Ovary (tissue), 9 donors: ENCODE results near the gene UGGT2. TPM values are rescaled to one million over a fixed set of nuclear protein-coding genes. Genes with fewer than 3 reads are reported as not detected.

Experiments
- DNase-seq, 5 donors: peaks; one replicate each; pipeline ENCODE4 v3.0.0-alpha.2; 2019 to 2020
- H3K27ac ChIP-seq, 2 donors: fragments of 200-600 bp; one replicate each; pipeline versions ENCODE4 v1.5.1 to v1.8.0; 2019 to 2022
- H3K27me3 ChIP-seq: fragments of 200-600 bp; one replicate; pipeline ENCODE4 v1.8.0; 2022
- H3K36me3 ChIP-seq: fragments of 200-600 bp; sonication (generic); one replicate; pipeline ENCODE4 v1.5.1; 2019
- H3K4me1 ChIP-seq: one replicate; pipeline ENCODE4 v1.8.1; 2013; ENCODE audit warnings: mild to moderate bottlenecking, moderate library complexity; ENCODE audit not compliant: insufficient read depth
- H3K4me3 ChIP-seq: fragments of 200-600 bp; sonication (generic); one replicate; pipeline ENCODE4 v1.5.1; 2017
- H3K9me3 ChIP-seq, 2 donors: fragments of 200-600 bp in 1 of 2; sonication (generic) in 1 of 2; one replicate each; pipeline versions ENCODE4 v1.5.1 to v1.8.1; 2013 to 2019; ENCODE audit warnings: mild to moderate bottlenecking in 1 of 2, moderate library complexity in 1 of 2
- CTCF ChIP-seq, 3 donors: fragments of 450-650 bp in 2 of 3; fragments of 200-600 bp in 1 of 3; IDR thresholded peaks; one replicate each; pipeline versions ENCODE4 v1.5.1 to v1.8.0; 2016 to 2022; ENCODE audit warnings: antibody characterized with exemption in 3 of 3, mild to moderate bottlenecking in 1 of 3
- EP300 ChIP-seq: sonication (generic); formaldehyde crosslinking; IDR thresholded peaks from one replicate; pipeline ENCODE4 v1.6.1; 2017; ENCODE audit warnings: antibody characterized with exemption
- POLR2A ChIP-seq: fragments of 450-650 bp; IDR thresholded peaks from one replicate; pipeline ENCODE4 v1.6.1; 2017; ENCODE audit warnings: antibody characterized with exemption, mild to moderate bottlenecking, moderate library complexity
- WGBS, 3 donors: extraction: QIAGEN DNeasy Blood & Tissue Kit in 1 of 3; methylation state at CpG; one replicate each; pipeline versions ENCODE4 v1.1.5 to v1.1.7; 2013 to 2017; 5-methylcytosine and 5-hydroxymethylcytosine counted together
- intact Hi-C, 4 donors: fragments of 100-400 bp; cut with DNase I; formaldehyde crosslinking; loops; one replicate each; pipeline versions ENCODE4 v1.11.0 to v1.15.1; 2022 to 2023
- polyA plus RNA-seq, 2 donors: library from polyadenylated mRNA; stranded (reverse); fragments of 200-250 nt in 1 of 2; fragments of 350-450 nt in 1 of 2; fragmentation: Illumina TruSeq in 1 of 2; extraction: RNeasy Lipid Tissue Mini Kit (QIAGEN cat#74804) in 1 of 2; gene quantifications; one replicate each; pipeline ENCODE4 v1.2.3, GENCODE V29; 2013 to 2014
- total RNA-seq, 7 donors: library from RNA; depleted of rRNA in 2 of 7; stranded (reverse); fragments of >200 nt in 2 of 7; fragmentation: NEBNext Ultra II Directional in 3 of 7; extraction: Animal tissue kit (Norgen Biotek cat#: 25700) in 3 of 7; gene quantifications; one replicate each; pipeline versions ENCODE4 v1.1.0 to v1.2.4, GENCODE V29; 2016 to 2023
- donor health status: DM: no; HTN: no; CAD: no; lungs with moderate emphysema.
- donor health status: DM: no; HTN: no; CAD: no.
- donor health status: Bipolar disorder and iron deficiency.
- donor health status: DM: yes; HTN: yes; CAD: no.
- donor health status: DM: no; HTN: no; CAD: no.
- donor health status: DM: yes; HTN: yes; CAD: no.

Gene UGGT2
- total and polyA plus RNA-seq, 9 donors: 7.7 to 52.6 (median 28.9) TPM

- no peaks in the 10 kb centered on the region for H3K36me3 ChIP-seq
- intact Hi-C loops: no loop called here
- H3K27ac ChIP-seq: no peak overlapping the region
- H3K9me3 ChIP-seq: no peaks in the 10 kb centered on the region
- WGBS, 3 donors: 2 to 3% (median 3%) methylated on average over 41 to 57 of the region's 57 CpGs
- TF ChIP-seq EP300: no peak
- peak in 2 of 5 donors; percentile 20 to 34 for DNase-seq
- peak overlapping the region; percentile 39 for H3K4me3 ChIP-seq
- no peaks in the 10 kb centered on the region for H3K27me3 ChIP-seq
- peaks cover 10% of the 10 kb centered on the region for H3K4me1 ChIP-seq
Measured at GRCh38 chr13:96091164-96092117, 38.2 kb upstream of the UGGT2 start.

GRCh38 chr13:96090240-96091101, 37.3 kb upstream of the UGGT2 start:
- DNase-seq: peak in 2 of 5 donors; percentile 18 to 27
- H3K27me3 ChIP-seq: no peaks in the 10 kb centered on the region
- peaks cover 10% of the 10 kb centered on the region for H3K4me1 ChIP-seq
- H3K27ac ChIP-seq: no peak overlapping the region
- H3K9me3 ChIP-seq: no peaks in the 10 kb centered on the region
- H3K4me3 ChIP-seq: peak overlapping the region; percentile 39
- intact Hi-C loops: no loop called here
- H3K36me3 ChIP-seq: no peaks in the 10 kb centered on the region
- TF ChIP-seq EP300: no peak
- no peak for TF ChIP-seq POLR2A
- TF ChIP-seq CTCF (IDR thresholded peaks at IDR 0.05): no peak
- WGBS, 3 donors: 0% methylated on average over 56 to 133 of the region's 133 CpGs

- no peaks in the 10 kb centered on the region for H3K9me3 ChIP-seq
- WGBS, 3 donors: 1 to 2% (median 1%) methylated on average over 18 to 35 of the region's 35 CpGs
- no peak within 1 kb of the TSS for H3K27ac ChIP-seq
- intact Hi-C loops: loop anchor here in 1 of 4 donors (5.0 kb wide), 1 partner anchor 67 kb away; no protein-coding TSS in a partner anchor
- H3K36me3 ChIP-seq: no peaks in the 10 kb centered on the region
- TF ChIP-seq EP300: no peak
- TF ChIP-seq CTCF (IDR thresholded peaks at IDR 0.05): no peak
- no peak for TF ChIP-seq POLR2A
- H3K4me1 ChIP-seq: peaks cover 10% of the 10 kb centered on the region
- peak in 3 of 5 donors; percentile 10 to 30 (median 12) for DNase-seq
- H3K27me3 ChIP-seq: no peaks in the 10 kb centered on the region
- peak within 1 kb of the TSS; percentile 39 for H3K4me3 ChIP-seq
Measured at GRCh38 chr13:96089749-96090239, 36.6 kb upstream of the UGGT2 start, which contains the start of gene HS6ST3. Gene HS6ST3, plus strand, starts transcription at chr13:96090107.

- intact Hi-C loops: loop anchor here in 1 of 4 donors (5.0 kb wide), 1 partner anchor 67 kb away; no protein-coding TSS in a partner anchor
- Histone ChIP-seq H3K36me3 (no peaks in the 10 kb centered on the region), H3K27me3 (no peaks in the 10 kb centered on the region), H3K27ac (no peak overlapping the region), H3K4me1 (peaks cover 10% of the 10 kb centered on the region), H3K9me3 (no peaks in the 10 kb centered on the region), H3K4me3 (no peak overlapping the region)
- 56 to 67% (median 65%) methylated on average over 4 of the region's 4 CpGs for WGBS, 3 donors
- TF ChIP-seq CTCF (IDR thresholded peaks at IDR 0.05): no peak
- DNase-seq: no peak
Measured at GRCh38 chr13:96089139-96089538, 35.9 kb upstream of the UGGT2 start.
